ENCODE data around the gene ITIH5.

The ITIH5 gene

DNA sequence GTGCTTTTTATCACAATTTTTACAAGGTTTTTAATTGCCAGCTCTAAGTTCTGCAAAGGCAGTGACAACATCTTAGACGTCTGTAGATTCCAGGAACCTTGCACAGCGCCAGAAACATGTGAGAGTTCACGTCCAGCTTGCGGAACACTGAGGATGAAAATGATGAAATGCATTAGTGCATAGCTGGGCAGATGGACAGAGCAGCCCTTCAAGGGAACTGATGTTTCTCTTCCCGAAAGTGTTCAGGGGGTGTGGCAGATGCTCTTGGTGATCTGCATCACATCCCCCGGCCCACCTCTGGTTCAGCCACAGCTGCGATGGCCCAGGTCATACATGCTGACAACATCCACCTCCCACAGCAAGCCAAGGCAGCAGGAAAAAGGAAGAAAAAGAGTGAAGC lies 40.9 kb downstream of the ITIH5 start:
- DNase-seq = no peak

DNA sequence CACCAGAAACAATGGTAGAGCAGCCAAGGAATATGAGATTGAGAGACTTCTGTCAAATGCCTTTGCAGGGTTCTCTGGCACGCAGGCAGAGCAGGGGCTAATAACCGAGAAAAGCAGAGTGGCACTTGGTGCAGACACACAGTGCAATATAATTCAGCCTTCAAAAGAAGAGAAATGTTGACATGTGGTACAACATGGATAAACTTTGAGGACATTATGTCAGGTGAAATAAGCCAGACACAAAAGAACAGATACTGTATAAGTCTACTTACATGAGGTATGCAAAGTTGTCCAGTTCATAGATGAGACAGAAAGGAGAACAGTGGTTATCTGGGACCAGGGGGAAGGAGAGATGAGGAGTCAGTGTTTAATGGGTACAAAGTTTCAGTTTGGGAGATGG lies 41.8 kb downstream of the ITIH5 start:
- DNase-seq = no peak

DNA sequence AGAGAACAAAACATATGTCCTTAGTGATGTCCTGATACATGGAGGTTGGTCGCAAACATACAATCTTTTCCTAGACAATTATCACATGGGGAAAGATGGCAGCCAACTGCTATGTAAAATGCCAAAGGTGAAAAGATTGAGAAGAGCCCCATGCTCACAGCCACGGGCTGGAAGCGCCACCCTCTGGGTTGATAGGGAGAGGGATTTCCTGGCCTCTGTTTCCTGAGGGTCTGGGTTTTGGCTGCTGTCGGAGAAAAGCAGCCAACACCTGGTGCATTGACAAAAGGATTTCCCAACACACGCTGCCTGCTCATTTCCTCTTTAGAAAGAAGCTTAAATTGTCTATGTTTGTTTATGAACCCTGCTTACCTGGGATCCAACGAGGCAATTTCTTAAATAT lies 43.8 kb downstream of the ITIH5 start:
- DNase-seq = no peak

DNA sequence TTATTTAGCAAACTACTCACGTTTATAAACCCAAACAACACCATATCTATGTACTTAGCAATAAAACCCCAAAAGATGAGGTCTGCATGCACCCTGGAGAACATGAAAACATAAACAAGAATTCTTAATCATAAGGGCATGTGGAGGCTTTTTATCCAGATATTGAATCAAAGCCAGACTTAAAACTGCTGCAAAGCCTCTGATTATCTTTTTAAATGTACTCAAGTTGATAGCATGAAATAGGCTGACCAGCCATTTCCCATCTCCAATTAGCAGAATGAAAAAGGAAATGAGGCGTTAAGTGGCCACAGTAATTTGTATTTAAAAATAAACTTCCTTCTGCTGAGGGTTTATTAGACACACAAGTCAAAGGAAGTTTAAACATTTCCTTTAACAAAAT lies 48.3 kb downstream of the ITIH5 start:
- no peak for DNase-seq

DNA sequence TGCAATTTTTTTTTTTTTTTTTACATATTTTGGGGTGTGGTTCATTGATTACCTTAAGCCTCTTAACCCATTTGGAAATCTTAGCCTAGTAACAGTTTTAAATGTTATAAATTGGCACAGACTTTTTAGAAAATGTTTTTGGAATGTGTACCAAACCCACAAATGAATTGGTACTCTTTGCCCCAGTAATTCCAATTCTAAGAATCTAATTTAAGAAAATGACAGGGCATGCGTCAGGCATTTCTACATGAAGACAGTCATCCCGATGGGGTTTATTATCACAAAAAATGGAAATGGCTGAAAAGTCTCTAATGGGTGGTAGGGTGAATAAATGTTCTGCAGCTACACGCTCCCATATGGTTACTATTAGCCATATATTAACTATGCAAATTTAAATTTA lies 54.9 kb downstream of the ITIH5 start:
- DNase-seq = no peak

DNA sequence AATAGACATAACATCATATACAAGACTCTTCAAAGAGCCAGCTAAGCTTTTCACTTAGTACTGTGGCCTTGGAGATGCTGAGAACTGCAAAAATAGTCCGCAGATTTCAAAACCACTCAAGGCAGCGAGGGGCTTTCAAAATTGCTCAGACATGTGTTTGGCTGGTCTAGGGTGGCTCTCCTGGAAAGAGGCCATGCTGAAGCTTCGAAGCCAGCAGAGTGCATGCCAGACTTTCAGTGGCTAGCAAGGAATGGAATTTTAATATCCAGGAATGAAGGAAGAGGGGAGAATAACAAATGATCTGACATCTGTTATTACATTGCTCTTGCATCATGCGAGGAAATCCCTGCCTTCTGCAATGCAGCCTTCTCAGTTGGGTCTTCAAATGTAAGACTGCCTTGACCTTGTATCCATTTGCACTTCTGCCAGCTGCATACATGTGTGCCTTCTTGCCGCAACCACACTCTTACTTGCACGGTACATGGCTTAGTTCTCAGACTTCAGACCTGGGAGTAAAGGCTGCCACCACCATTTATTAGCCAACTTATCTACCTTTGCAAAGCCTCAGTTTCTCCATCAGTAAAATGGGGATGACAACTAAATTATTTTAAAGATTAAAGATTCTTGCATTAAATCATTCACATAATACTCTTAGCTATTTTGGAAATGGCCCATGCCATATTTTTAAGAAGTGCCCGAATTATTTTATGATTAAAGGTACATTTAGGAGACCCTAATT lies 55.9 kb downstream of the ITIH5 start:
- DNase-seq = no peak

DNA sequence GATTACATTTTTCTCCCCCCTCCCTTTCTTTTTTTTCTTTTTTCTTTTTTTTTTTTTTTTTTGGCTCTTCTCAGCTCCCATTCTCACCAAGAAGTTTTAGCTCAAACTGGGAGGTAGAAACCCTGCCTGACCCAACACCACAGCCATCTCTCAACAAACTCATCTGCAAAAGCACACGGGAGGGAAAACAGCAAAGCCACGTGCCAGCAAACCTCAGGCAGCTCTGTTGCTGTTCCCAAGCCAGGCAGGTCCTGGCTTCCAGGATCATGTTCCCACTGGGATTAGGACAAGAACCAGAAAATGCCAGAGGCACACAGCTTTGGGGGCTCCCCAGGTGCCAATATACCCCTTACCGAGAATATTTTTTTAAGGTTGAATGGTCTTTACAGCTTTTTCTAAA lies 56.7 kb downstream of the ITIH5 start:
- no peak for DNase-seq

DNA sequence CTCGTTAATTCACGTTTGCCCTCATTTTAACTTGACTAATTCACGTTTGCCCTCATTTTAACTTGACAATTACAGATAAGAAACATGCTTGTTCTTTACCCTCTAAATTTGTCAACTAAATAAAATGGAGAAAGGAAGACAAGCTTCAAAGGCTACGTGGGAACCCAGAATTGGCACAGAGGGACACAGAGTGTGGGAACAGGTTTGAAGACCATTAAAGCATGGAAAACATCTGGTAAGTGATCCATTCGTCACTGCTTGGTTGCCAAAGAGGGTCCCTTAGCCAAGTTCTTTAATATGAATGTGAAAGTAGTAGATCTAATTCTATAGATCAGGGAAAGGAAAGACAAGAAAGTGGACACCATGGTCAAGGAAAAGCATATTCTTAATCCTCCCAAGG lies 57.2 kb downstream of the ITIH5 start:
- no peak for DNase-seq

DNA sequence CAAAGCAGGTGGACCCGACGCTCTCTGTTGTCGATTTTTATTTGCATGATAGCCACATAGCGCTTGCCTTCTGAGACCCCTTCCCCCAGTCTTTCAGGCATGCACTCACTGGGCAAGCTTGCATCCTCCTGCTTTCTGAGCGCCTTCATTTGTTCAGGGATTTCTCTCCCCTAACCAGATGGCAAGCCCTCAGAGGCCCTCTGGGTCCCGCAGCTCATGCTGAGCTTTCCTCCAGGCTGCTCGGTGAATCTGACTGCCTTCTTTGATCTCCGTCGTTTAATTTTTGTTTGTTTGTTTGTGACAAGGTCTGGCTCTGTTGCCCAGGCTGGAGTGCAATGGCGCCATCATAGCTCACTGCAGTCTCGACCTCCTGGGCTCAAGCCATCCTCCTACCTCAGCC lies 58.8 kb downstream of the ITIH5 start:
- DNase-seq = no peak

DNA sequence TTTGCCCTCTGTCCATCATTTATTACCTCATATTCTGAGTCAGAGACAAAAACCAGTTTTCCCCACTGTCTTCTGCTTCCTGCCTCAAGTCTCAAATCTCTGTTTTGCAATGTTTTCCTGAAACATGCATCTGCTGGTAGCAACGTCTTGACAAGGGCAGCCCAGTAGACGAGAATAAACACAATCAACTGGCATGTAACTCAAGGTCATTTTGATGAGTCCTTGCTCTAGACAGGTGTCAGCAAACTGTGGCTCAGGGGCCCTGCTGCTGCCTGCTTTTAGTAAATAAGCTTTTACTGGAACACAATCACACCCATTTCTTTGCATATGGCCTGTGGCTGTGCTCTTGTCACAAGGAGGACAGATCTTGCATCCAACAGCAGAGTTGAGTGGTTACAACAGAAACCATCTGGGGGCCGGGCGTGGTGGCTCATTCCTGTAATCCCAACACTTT lies 59.8 kb downstream of the ITIH5 start:
- DNase-seq = no peak

DNA sequence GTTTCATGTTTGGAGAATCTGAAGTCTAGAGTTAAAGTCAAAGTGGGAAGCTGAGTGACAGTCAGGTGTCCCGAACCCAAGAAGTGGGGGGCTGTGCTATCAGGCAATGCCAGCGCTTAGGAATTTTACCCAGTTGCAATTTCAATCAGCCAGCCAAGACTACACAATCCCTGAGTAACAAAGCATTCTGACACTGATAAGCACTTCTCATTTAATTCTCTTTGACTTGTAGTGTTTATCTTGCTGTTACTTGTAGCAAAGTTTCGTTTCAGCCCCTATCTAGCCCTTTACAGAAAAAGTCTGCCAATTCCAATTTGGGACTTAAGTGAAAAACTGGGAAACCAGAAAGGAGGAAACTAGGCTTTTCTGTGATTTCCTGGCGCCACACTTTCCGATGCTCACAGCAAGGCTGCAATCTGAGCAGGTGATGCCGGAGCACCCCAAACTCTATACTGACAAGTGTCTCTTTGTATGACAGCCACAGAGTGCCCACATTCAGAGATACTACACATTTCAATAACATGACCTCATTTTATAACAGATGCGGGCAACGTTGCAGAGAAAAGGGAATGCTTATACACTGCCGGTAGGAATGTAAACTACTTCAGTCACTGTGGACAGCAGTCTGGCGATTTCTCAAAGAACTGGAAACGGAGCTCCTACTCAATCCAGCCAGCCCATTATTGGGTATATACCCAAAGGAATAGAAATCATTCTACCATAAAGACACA lies 61.0 kb downstream of the ITIH5 start:
- DNase-seq = no peak

DNA sequence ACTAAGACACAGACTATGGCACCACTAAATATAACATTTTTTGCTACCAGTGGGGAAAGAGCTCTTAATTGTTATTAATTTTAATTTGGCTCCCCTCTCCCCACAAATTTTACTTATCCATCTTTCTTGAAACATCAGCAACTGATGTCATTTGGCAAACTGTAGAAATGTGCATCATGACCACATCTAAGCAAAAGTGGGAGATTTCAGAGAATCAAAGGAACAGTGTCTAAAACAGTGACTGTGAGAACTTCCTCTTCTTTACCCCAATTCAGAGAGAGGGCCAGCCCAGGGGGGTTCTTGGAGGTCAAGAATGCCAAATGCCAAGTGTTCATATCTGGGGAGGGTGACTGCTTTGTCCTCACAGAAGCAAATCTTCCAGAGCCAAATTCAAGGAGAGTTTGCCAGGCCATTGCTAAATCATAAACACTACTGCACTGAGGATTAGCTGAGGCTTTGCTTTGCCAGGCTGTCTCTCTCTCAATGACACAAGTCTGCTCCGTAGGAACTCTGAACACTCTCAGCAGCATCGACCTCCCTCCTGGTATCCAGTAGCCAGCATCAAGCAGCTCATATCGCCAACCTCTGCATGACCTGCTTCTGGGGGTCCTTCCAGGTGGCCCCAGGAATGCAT lies 65.6 kb downstream of the ITIH5 start:
- DNase-seq = no peak

DNA sequence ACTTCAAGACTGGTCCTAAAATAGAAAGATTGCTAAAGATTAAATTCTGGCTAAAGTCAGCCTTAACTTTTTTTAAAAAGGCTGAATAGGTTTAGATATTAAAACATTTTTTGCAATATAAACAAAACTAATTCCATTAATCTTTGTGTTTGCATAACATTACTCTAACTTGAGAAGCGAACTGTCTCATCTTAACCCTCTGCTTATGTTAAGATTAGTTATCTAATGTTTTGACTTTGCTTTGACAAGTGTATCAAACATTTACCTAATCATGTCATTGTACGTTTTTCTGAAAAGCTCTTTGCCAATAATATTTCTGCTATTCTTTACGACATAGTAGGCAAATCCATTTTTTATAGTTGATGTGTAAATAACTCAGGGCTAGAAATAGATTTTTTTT lies 68.0 kb downstream of the ITIH5 start:
- DNase-seq = no peak

DNA sequence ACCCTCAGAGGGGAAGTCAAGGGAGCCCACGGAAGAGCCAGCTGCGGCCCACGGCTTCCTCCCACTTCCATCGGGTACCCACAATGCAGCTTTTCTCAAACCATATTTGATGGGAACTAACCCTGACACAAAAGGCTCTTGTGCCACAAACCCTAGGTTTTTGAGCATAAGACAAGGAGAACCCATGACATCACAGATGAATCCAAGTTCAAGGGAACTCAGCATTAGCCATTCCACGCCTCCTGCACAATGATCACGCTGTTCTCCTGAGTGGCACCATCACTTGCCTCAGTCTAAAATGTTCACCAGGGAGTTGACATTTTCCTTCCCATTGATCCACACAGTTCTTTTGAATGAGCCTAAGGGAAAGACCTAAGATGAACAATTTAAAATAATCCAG lies 70.4 kb downstream of the ITIH5 start:
- no peak for DNase-seq

DNA sequence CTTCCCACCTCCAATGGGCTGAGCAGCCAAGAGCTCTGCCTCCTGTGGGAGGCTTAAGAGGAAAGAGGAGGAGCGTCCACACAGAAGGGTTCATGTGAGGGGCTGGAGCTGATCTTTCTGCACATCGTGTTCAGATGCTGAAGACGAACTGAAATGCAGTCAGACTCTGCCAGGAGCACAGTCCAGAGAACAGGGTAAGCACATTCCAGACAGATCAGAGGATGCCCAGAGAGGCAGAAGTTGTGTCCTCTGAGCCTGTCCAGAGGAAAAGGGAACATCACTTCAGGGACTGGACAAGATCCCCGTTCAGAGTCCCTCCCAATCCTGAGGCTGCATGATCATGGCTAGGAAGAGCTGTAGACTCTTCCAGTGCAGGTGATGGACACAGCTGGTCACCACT lies 72.9 kb downstream of the ITIH5 start:
- DNase-seq = no peak

DNA sequence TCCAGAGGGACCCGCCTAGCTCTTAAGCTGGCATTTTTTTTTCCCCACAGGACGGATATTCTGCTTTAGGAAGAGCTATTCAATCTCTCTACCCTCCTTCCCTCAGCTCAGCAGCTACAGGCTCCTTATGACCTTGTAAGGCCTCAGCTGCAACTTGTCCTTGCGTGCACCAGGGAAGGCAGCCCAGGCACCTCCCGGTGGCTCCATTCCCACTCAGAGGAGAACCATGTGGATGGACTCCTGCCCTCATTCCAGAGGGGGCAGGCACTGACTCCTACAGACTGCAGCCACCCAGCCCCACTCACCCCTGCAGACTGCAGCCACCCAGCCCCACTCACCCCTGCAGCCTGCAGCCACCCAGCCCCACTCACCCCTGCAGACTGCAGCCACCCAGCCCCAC lies 73.7 kb downstream of the ITIH5 start:
- DNase-seq = no peak

DNA sequence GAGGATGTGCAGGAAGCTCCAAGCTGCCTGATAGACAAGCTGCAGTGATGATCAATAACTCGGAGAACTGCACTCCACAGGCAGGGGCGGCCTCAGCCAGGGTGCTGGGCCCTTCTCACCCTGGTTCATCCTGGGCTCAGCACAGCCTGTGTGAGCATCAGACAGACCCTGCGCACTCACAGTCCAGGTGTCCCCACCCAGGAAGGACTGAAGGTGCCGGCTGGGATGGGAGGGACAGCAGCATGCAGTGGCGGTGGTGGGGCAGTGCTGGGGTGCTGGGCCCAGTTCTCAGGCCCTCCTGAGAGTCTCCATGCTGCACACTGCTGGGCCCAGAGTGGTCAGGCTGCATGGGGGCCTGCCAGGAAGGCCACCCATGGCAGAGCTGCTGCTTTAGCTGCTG lies 74.1 kb downstream of the ITIH5 start:
- peak; percentile 42 for DNase-seq

DNA sequence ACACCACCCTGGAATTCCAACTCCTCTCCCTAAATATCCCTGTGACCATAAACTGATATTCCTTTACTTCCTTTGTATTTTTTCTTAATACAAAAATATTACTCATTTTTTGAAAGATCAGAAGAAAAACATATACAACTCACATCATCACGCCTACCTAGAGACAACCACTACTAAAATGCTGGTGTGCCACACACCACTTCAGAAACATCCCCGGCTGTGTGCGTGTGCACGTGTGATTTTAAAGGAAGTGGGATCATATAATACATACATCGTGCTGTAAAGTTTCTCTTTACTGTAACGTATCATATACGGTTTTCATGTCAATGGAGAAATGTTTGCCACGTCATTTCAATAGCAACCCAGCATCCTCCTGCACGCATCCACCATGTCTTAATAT lies 76.5 kb downstream of the ITIH5 start:
- DNase-seq = no peak

DNA sequence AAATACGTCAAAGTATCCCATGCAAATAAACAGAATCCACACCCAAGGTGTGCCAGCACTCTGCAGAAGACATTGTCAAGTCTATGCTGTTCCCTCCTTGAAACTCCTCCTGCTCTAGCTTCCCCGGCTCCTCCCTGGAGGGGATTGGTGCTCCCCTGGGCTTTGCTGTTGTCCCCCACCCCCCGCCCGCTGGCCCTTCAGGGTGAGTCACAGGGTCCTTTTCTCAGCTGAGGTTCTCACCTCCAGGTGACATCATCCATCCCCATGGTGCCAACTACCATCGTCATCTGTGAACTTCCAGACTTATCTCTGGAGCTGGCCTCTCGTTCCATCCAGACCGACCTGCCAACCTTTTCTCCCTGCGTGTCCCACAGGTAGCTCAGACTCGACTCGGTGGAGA lies 77.0 kb downstream of the ITIH5 start:
- peak; percentile 24 for DNase-seq

DNA sequence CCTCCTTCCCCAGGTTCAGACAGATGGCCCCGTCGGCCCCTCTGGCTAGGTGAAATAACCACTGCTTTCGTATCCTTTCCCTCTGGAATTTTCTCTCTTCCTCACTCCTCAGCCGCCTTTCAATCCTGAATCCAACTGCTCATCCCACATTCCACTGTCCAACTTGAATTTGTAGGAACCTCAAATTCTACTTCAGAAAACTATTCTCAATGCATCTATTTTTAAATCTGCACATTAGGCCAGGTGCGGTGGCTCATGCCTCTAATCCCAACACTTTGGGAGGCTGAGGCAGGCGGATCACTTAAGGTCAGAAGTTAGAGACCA lies 78.9 kb downstream of the ITIH5 start:
- DNase-seq = no peak

DNA sequence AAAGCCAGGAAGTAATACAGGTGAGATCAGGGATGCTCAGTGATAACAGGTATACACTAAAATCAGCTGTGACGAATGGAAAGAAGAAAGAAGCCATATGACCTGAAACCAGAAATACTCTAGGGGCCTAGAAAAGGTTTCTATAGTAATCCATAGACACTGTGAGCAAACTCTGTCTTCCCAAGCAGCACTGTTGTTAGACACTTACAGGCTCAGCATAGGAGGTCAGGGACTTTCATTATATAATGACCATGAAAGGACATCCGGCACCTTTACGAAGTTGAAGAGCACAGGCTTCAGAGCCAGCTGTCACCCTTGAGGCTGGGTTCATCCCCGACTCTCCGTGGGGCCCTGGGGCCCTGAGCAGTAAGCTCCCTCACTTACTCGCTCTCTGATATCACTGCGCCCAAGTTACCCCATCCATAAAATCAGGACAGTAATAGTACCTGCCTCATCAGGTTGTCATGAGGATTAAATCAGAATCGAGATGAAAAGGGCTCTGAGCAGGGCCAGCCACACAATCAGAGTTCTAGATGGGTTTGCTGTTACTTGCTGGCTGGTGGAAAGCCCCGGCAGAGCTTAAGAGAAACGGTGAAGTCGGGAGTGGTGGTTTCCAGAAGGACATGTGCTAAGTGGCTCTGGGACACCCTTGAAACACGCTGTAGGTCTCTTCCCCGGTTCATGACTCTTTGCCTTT lies 79.5 kb downstream of the ITIH5 start:
- peak; percentile 47 for DNase-seq

DNA sequence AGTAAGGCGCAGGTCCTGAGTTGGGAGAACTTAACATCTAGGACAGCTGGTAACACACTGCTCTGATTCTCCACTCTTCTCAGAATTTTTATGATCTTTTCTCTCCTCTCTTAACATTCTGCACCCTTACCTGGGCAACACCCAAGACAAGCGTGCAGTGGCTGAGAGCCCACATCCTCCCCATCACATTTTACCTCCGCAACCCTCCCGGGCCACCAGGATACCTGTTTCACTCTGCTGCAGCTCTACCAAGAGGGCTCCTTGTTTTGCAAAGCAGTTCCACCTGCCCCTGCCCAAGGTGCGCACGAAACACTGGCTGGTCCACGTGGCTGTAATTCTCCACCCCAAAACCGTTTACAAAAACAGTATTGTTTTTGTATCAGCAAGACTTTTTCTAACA lies 81.5 kb downstream of the ITIH5 start:
- DNase-seq = no peak

DNA sequence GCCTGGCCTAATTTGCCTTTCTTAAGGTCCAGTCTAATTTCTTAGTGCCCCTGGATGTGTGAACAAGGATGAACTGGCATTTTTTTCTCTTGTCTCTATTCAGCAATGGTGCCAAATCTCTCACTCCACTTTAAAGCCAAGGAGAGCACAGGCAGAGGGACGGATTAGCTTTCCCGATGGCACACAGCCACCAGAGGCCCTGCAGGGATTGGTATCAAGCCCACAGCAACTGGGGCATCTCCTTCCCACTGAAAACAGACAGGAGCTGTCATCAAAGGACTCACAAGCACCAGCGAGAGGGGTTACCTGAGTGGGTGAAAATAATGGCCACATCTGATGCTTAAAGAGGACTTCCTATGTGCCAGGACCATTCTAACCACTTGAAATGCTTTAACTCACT lies 83.1 kb downstream of the ITIH5 start:
- DNase-seq = no peak

DNA sequence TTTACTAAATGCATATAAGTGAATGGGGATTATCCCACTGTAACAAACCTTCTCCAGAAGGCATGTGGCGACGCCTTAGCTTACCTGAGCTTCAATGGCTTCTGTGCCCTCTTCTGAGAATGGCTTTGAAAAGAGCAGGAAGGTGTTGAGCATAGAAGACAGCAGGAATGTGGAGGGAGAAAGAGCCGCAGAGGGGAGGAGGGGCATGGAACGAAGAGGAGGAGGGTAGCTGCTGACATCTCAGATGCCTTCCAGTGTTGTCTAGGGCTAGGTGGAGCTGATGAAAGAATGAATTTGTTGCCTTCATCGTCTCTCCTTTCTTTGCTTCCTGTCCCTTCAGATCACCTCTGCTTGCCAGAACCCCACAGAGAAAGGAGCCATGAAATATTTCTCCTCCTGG lies 86.2 kb downstream of the ITIH5 start:
- no peak for DNase-seq

All from activated CD8-positive, alpha-beta memory T cell treated with anti-CD3 and anti-CD28 coated beads for 24 hours (primary cell).